AG08396 (cell line): ENCODE data around the gene ECT2L.

Experiments used
- DNase-seq: peaks from one replicate; pipeline ENCODE4 v3.0.0; 2012; ENCODE audit warnings: low spot score, mixed read lengths

The ECT2L gene

GRCh38 chr6:138803861-138804260 is 8.0 kb downstream of the ECT2L start:
- DNase-seq: no peak

GRCh38 chr6:138805016-138805765 is 9.3 kb downstream of the ECT2L start:
- DNase-seq: no peak

- no peak for DNase-seq
These were observed 11.0 kb downstream of the ECT2L start for GRCh38 chr6:138806889-138807288.

GRCh38 chr6:138809677-138810076 is 13.8 kb downstream of the ECT2L start:
- no peak for DNase-seq

GRCh38 chr6:138811866-138812265 is 16.0 kb downstream of the ECT2L start:
- DNase-seq: no peak

GRCh38 chr6:138814179-138814834 is 18.4 kb downstream of the ECT2L start:
- no peak for DNase-seq

- no peak for DNase-seq
These were observed 19.3 kb downstream of the ECT2L start for GRCh38 chr6:138815221-138815620.

GRCh38 chr6:138815797-138816528 is 20.1 kb downstream of the ECT2L start:
- peak; percentile 46 for DNase-seq

- DNase-seq: peak; percentile 52
These were observed 21.9 kb downstream of the ECT2L start for GRCh38 chr6:138817799-138818198.

- no peak for DNase-seq
These were observed 22.8 kb downstream of the ECT2L start for GRCh38 chr6:138818496-138819194.

- no peak for DNase-seq
These were observed 25.6 kb downstream of the ECT2L start for GRCh38 chr6:138821519-138821918.

GRCh38 chr6:138824482-138825144 is 28.7 kb downstream of the ECT2L start:
- DNase-seq: no peak

GRCh38 chr6:138830248-138830647 is 34.4 kb downstream of the ECT2L start:
- no peak for DNase-seq

GRCh38 chr6:138832182-138832581 is 36.3 kb downstream of the ECT2L start:
- DNase-seq: no peak

- no peak for DNase-seq
These were observed 38.1 kb downstream of the ECT2L start for GRCh38 chr6:138833816-138834539.

- no peak for DNase-seq
These were observed 41.4 kb downstream of the ECT2L start for GRCh38 chr6:138837246-138837645.

GRCh38 chr6:138844192-138844591 is 48.3 kb downstream of the ECT2L start:
- peak; percentile 11 for DNase-seq

GRCh38 chr6:138847884-138848283 is 52.0 kb downstream of the ECT2L start:
- no peak for DNase-seq

GRCh38 chr6:138848461-138848860 is 52.6 kb downstream of the ECT2L start:
- no peak for DNase-seq

GRCh38 chr6:138849791-138850190 is 53.9 kb downstream of the ECT2L start:
- DNase-seq: no peak

GRCh38 chr6:138856654-138857053 is 60.8 kb downstream of the ECT2L start:
- DNase-seq: no peak
